HG02884 (cell line): ENCODE results near the gene SLC30A4.
A peak's percentile ranks its signal among the peaks of the same experiment; 100 is the strongest.
"Not testable (repeated sequence)": the region's sequence is repeated elsewhere in the genome, so short reads cannot be mapped to it uniquely, and the experiment has no call there.

ENCODE experiments used
- ATAC-seq: cut with Tn5 transposase; IDR thresholded peaks from one replicate; pipeline ENCODE4 v1.9.1; 2021; ENCODE audit warnings: mild to moderate bottlenecking, moderate library complexity; ENCODE audit not compliant: unreplicated experiment

The SLC30A4 gene

DNA sequence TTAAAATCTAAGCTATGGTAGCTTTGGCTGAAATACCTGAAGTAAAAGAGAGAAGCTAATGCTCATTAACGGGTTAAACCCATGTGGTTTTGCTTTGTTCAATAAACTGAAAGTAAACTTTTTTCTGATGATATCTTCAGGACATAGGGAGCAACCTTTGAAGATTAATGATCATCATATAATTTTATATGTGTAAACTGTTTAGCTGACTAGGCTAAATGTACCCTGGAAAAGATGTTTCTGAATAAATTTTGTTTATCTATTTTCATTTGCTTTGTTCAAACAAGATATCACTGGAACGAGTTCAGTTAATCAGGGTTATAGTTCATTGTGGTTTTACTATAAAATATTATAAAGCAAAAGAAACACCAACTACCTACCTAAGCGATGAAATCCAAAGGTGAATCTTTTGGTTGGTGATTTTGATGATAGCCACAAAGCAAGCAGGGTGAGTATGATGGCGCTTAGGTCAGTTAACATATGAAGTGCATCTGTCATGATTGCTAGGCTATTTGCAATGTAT is 11.7 kb downstream of the SLC30A4 start:
- ATAC-seq = no peak

DNA sequence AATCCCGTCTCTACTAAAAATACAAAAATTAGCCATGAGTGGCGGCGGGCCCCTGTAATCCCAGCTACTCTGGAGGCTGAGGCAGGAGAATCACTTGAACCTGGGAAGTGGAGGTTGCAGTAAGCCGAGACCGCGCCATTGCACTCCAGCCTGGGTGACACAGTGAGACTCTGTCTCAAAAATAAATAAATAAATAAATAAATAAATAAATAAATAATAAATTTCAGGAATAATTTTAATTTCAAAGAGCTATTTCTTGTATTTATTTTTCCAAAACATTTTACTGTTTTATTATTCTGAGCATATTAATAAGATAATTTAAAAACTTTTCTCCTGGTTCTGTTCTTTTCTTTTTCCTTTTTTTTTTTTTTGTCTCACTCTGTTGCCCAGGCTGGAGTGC is 15.4 kb downstream of the SLC30A4 start:
- ATAC-seq = not testable (repeated sequence)

DNA sequence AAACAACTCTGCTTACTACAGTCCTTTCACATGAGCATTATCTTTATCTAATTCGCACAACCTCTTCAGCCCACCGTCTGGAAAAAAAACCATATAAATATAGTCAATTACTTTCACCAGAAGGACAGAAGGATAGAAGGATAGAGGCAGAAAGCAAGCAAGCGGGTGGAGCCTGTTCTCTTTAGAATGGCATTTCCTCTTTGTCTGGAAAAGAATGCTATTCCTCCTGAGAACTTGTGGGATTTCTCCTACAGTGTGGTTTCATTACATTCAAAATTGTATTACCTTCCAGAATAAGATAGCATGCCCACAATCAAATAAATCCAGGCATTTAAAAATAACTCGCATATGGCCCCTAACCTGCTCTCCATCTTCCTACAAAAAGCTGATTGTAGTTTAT is 23.1 kb downstream of the SLC30A4 start:
- ATAC-seq = no peak

DNA sequence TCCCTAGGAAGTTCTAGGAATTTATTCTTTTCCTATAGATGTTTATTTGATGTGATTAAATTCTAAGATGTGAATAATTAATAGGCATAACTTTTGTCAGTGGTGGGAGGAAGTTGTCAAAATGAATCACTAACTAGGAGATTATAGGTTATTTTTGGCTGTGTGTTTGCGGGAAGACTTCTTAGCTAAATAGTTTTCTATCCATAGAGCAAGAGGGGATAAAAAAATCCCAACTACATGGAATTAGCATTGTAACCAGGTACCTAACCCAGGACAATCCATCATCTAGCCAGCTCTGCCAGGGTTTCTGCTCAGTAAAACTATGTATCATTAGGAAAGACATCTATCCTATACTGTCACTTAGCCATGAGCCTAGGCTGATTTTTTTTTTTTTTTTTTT is 23.9 kb downstream of the SLC30A4 start:
- no peak for ATAC-seq

DNA sequence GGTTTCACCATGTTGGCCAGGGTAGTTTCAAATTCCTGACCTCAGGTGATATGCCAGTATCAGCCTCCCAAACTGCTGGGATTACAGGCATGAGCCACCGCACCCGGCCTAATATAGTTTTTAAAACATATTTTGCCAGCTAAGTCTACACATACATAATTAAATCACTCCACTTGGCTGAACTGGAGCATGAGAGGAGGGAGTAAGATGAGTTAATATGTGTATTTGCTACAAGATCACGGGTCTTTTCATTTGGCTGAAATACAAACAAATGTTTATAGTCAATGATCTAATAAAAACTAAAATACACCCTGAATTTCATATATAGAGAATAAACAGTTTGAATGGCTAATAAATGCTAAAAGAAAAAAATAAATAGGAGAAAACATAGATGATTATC is 25.3 kb downstream of the SLC30A4 start:
- no peak for ATAC-seq

DNA sequence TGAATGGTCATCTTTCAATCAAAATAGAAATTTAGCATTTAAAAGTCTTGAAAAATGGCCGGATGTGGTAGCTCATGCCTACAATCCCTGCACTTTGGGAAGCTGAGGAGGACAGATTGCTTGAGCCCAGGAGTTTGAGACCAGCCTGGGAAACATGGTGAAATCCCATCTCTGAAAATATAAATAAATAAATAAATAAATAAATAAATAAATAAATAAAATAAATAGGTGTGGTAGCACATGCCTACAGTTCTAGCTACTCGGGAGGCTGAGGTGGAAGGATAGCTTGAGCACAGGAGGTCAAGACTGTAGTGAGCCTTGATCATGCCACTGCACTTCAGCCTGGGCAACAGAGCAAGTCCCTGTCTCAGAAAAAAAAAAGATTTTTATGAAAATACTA is 25.9 kb downstream of the SLC30A4 start:
- no peak for ATAC-seq

DNA sequence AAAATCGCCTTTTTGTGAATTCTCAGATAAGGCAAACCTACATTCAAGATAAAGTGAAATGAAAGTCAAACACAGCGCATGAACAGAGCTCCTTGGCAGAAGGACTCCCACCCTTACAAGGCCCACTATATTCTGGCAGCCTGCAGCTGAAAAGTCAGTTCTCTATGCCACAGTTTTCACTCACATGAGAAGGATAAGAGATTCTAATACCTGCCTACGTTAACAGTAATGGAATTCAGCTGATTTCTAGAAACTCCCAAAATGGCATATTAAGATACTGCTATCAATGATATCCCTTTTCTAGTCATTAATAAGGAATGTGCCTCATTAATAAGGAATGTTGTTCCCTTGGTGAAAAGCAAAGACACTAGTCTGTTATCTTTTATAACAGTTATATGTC is 27.0 kb downstream of the SLC30A4 start:
- no peak for ATAC-seq

DNA sequence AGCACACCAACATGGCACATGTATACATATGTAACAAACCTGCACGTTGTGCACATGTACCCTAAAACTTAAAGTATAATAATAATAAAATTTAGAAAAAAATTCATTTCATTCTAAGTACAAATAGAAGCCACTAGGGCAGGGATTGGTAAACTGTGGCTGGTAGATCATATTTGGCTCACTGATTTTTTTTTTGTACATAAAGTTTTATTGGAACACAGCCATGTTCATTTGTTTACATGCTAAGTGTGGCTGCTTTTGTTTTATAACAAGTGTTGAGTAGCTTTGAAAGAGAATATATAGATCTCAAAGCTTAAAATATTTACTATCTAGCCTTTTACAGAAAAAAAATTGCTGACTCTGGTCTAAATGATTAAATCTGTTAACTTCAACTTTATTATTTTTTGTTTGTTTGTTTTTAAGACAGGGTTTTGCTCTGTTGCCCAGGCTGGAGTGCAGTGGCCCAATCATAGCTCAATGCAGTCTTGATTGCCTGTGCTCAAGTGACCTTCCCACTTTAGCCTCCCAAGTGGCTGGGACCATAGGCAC is 32.8 kb downstream of the SLC30A4 start:
- ATAC-seq = no peak

DNA sequence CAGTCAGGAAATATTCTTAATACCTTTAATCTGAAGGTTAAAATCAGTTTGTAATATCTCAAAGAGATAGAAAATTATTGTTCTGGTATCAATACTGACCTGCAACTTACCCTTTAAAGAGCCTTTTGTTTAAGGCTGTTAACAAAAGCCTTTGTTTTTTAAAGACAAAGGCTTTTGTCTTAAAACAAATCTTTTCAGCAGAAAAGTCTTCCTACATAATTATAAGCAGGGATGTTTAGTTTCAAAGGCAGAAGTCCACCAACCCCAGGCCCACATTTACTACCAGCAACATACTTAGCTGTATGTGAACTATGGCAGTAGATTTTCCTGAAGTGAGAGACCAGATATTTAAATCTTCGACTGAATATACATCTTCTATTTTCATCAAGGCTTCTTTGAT is 36.2 kb downstream of the SLC30A4 start:
- no peak for ATAC-seq

DNA sequence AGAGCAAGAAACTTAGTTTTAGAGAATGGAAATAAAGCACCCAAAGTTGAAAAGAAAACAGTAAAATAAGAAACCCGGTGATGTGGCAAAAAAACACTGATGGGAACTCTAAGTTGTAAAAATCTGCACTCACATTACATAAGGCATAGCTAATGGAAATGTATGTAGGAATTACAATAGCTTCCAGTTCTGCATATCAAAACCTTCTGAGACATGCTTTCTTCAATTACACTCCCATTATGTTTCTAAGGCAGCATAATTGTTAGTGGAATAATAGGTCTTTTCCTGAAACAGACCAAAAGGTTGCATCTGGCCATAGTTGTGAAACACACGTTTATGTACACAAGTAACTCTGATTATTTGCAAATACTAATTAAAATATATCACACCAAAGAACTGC is 41.4 kb downstream of the SLC30A4 start:
- ATAC-seq = no peak

DNA sequence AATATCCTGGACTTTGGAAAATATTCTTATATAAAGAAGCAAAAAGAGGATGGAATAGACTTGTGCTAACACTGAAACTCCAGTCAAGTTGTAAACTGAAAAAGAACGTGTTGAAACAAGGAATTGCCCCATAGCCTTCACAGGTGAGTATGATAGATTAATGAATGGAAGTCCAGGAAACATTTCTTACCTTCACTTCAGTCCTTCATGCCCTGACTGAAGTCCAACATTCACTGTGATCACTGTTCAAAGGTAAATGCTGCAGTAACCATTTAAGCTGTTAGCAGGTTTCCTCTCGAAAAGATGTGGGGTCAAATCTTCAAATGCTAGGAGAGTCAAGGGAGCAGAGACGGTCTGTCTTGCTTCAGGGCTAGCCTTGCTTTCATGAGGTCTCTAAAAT is 46.1 kb downstream of the SLC30A4 start:
- ATAC-seq = no peak

DNA sequence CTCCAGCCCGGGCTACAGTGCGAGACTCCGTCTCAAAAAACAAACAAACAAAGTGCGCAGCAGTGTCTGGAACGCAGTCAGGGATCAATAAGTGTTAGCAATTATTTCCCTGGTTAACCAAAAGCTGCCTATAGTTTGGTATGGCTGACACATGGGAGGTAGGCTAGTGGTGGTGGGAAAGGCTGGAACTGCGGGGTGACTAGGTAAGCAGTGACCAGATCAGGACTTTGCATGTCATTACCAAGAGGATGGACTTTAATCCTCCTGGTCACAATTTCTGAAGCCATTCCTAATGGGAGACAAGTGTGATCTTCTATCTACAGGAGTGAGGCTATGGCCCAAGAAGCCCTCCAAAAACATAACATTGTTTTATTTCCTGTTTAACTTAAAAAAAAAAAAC is 47.8 kb downstream of the SLC30A4 start:
- ATAC-seq = no peak

DNA sequence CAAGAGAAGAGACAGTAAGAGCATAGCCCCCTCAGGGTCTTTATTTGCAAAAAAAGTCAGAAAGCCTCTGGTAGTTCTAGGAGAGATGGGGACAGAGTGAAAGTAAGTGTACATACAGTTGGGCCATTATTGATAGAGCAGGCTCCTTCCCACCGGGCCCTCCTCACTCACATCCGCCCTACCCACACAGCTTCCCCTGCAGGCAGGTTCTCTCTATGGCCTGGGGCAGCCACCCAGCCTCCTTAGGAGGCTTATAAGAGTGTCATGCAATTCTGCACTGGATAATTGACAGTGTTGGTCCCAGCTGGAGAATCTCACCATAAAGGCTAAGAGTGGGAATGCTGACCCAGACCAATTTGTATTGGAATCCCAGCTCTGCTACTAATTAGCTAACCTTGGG is 49.5 kb downstream of the SLC30A4 start:
- no peak for ATAC-seq

DNA sequence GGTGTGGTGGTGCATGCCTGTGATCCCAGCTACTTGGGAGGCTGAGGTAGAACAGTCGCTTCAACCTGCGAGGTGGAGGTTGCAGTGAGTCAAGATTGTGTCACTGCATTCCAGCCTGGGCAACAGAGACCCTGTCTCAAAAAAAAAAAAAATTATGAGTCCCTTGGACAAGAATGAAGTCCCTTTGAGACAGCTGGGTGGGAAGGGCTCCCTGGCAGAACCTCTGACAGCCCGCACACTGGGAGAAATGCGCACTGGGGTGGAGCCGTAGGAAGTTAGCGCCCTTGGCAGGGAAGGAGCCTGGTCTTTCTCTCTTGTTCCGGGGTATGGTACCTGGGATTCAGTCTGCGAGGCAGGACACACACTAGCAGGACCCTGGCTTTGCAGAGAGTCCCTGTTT is 51.4 kb downstream of the SLC30A4 start:
- ATAC-seq = no peak

DNA sequence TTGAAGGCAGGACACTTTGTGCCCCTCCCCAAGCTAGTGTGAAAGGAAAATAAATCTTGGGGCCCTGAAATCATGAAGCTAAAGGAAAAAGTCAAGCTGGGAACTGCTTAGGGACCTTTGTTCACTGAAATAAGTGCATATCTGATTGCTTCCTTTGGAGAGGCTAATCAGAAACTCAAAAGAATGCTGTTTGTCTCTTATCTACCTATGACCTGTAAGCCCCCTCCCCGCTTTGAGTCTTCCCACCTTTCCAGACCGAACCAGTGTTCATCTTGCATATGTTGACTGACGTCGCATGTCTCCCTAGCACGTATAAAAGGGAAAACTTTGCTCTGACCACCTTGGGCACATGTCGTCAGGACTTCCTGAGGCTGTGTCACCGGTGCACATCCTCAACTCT is 53.1 kb downstream of the SLC30A4 start:
- ATAC-seq = no peak

DNA sequence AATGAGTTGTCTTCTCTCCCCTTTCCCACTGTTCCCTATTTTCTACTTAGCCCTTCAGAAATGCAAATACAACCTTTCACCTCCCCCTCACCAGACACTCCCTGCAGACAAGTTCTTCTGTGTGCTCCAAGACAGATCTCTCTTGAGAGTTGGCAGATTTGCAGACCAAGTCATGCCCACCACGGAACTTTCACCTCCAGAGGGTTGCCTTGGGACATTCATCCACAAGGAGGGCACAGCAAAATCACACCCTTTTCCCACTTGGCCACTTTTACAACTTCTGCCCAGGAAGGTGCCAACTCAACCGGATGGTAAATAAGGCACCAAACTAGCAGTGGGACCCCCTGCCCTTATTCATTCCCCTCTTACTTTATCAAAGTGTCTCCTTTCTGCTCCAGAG is 53.5 kb downstream of the SLC30A4 start:
- no peak for ATAC-seq

DNA sequence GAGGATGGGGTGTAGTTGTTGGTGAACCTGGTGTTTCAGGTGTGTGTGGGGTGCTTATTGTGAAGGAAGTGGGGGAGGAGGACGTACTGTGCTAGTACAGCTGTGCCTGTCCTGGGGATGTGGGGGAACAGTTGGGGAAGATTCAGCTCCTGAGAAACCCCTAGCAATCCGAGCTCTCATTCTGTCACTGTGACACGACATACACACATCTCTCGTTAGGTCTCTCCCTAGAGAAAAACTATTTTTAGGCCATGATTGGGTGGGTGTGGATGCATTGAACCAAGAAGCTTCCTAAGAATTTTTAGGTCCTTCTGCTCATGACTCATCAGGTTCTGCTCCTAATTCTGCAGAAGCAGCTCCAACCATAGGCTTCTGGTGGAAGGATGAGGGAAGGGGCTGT is 54.3 kb downstream of the SLC30A4 start:
- no peak for ATAC-seq

DNA sequence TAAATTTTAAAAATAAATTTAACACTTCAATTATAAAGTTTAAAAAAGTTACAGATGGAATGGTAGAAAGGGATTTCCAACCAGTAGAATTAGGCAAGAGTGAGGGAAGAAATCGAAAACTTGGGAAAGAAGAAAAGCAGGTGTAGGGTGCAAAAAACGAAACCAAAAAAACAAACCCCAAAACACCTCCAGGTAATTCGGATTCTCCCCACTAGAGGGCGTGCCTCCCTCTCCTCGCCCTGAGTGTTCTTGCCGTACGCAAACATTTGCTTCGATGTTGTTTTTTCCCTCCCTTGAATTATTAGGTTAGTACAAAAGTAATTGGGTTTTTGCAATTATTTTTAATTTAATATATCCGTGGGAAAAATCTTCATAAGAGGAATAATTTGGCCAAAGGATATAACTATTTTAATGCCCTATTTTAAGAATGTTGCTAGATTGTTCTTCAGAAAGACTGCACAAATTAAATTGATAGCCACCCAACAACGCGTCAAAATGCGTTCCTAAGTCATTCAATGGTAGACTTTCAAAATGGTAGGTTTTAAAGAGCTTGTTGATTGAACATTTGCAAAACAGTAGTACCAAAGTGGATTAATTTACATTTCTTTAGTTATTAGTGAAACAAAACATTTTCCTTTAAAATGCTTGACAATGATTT is 63.7 kb downstream of the SLC30A4 start:
- ATAC-seq = no peak

DNA sequence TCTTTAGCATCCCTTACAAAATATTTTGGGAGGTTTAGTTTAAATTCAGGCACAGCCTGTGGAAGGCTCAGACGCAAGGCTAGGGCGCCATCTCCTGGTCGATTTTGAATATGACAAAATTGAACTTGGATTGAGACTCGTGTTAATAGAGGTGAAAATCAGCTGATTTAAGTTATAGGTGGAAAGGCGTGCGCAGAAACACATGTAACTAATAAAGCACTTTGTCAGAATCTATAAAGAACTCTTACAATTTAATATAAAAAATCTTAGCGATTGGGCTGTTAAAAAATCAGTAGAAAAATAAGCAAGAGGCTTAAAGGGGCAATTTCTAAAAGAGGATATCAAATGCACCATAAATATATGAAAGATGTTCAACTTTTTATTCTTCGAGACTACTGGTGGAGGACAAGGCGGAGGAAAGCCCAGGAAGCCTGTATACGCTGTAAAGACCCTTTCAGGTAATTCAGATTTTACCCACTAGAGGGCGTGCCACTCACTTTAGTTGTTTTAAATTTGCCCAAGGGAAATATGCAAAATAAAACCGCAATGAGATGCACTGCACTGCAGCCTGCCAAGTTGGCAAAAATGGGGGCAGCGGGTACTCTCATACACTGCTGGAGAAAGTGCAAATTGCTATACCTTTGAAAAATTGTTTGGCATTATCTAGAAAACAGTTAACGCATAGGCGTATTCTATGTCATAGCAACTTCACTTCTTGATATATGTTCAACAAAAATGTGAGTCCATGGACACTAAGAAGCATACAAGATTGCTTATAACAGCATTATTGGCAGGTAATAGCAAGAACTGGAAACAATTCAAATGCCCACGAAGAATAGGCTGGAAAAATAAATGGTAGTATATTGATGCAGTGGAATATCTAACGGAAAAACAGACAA is 64.7 kb downstream of the SLC30A4 start:
- peak; percentile 55 for ATAC-seq

DNA sequence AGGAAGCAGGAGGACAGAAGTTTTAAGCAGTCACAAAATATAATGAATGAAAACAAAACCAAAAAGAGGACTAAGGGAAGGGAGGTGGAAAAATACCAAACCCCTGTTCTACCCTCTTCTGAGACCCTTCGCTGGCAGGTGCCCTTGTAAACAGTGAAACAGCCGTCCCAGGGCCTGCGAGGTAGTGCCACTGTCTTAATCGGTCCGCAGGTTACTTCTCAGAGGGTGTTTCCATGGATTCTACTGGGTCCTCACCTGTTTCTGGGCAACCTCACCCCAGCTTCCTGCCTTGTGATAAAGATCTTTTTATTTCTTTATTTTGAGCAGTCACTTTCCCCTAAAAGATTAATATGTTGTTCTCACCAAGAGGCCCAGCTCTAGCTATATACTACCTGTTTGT is 65.3 kb downstream of the SLC30A4 start:
- ATAC-seq = no peak

DNA sequence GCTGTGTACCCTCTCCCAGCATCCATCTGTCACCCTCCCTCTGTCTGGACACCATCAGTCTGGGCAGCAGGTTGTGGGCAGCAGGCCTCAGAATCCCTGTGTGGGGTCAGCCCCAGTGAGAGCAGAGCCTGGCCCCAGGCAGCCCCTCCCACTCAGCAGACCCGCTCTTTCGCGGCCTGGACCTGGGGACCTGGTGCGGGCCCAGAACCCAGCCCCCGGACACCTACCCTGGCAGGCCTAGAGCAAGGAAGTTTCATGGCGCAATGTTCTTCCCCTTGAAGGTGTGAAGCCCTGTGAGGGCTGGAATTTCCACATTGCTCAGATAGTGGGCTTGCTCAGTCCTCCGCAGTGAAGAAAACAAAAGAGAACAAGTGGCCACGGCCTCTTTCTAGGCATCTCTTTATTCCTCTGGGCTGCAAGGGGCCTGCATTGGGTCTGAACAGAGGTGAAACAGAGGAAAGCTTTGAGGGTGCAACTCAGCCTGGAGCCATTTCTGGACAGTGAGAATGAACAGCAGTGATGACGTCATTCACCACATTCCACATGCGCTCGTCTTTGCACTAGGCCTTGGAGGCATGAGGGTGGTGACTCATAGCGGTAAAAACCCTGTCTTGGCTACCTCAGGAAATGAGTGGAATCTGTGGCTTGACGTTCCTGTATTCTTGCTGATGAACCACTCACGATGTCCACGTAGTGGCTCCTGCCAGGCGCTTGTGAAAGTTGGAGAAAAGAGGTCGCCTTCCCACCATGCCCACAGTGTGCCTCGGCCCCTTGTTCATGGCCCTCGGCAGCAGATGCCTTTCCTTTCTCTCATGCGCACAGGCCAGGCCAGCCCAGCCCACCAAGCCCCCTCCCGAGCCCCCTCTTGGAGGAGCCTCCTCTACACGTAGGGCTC is 66.1 kb downstream of the SLC30A4 start:
- ATAC-seq = no peak
